Measurements from ENCODE around the gene DPM2.

DNA sequence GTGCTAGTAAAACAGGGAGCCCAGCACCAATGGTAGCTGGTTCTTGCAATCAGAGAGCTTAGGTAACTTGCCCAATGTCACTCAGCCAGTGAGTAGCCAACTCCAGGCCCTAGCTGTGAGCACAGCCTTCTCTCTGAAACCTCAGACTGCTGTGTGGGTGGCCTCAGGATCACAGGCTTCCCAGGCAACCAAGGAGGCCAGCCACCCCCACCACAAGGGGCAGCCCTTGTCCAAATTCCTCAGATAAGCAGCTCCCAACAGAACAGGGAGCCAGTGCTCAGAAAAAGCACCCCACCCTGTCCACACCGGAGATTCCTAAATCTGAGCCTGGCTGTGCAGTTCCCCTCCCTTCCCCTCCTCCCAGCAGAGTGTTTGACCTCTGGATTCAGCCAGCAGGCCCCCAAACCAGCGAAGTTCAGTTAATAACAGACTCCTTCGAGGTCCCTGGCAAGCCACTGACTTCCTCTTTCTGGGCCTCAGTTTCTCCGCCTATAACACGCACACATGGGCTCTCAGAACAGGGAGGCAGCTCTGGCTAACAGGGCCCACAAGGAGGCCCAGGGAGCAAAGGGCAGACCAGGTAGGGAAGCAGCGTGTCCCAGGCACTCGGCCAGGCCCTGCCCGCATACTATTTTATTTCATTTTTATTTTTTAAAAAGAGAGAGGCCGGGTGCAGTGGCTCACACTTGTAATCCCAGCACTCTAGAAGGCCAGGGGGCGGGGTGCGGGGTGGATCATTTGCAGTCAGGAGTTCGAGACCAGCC, 40.4 kb upstream of the DPM2 start:
- peak; percentile 33 for TF ChIP-seq CTCF (IDR thresholded peaks at IDR 0.05; ENCODE audit: low read depth, low read length, poor library complexity, severe bottlenecking)
- no peak for TF ChIP-seq EZH2phosphoT487 (IDR thresholded peaks at IDR 0.05; ENCODE audit: borderline replicate concordance, low read length)

All from DOHH2 (cell line).